Activated CD4-positive, alpha-beta T cell treated with anti-CD3 and anti-CD28 coated beads for 1 hour (primary cell): Measurements from ENCODE around the gene SYT3.
"Not testable (repeated sequence)": the region's sequence is repeated elsewhere in the genome, so short reads cannot be mapped to it uniquely, and the experiment has no call there.

Experiments
- DNase-seq: peaks from one replicate; pipeline ENCODE4 v3.0.0-alpha.2; 2020

The SYT3 gene

DNA sequence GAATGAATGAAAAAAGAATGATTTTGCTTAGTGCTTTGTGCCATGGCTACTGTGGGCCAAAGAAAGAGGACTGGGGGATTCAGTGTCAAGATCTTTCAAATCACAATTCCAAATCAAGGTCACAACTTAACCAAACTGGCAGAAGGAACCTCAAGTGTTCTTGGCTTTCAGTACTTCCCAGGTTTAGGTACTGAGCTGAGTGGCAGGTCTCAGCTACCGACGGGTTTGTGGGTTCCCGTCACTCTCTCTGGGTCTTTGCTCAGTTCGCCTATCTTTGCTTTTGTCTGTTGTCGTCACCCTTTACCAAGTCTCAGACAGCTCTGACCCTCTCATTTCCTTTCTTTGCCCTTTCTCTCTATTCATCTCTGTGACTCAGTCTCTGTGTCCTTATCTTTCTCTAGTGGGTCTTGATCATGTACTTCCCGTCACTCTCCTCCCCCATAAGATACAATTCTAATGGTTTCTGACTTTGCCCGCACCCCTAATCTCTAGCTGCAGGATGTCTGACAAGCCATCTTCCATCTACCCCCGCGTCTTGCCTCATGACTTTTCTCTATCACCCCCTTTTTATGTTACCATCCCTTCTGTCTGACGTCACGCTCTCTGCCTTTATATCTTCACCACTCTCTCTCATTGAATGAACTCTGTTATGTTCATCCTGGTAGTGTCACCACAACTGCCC is 38.1 kb downstream of the SYT3 start:
- no peak for DNase-seq

DNA sequence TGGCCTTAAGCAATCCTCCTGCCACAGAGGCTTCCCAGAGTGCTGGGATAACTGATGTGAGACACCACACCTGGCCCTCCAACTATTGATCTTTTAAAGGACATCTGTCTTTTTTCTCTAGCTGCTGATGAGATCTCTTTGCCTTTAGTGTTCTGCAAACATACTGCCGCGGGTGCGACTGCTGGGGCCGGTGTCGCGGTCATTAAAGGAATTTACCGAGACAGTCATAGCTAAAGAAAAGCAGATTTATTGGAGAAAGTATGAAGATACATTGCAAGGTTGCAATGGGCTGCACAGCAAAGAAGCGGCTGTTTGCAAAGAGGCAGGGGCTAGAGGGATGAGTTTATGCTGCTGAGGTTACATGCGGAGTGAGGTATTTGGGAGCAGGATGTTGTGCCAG is 40.3 kb downstream of the SYT3 start:
- no peak for DNase-seq

DNA sequence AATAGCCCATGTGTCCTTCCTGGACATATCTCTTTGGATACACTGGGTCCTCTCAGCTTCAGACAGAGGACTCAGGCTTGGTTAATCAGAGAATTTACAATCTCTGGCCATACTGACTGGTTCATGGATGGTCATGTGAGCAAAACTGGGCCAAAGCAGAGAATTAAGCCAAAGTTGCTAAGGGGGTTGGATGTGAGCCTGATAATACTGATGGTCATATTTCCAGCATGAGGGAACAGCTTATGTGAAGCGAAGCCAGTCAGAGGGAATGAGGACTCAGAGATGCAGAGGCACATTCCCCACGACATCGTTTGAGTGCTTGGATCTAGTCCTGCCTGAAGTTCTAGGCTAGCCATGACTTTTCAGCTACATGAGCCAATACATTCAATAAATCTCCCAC is 49.5 kb downstream of the SYT3 start:
- no peak for DNase-seq

DNA sequence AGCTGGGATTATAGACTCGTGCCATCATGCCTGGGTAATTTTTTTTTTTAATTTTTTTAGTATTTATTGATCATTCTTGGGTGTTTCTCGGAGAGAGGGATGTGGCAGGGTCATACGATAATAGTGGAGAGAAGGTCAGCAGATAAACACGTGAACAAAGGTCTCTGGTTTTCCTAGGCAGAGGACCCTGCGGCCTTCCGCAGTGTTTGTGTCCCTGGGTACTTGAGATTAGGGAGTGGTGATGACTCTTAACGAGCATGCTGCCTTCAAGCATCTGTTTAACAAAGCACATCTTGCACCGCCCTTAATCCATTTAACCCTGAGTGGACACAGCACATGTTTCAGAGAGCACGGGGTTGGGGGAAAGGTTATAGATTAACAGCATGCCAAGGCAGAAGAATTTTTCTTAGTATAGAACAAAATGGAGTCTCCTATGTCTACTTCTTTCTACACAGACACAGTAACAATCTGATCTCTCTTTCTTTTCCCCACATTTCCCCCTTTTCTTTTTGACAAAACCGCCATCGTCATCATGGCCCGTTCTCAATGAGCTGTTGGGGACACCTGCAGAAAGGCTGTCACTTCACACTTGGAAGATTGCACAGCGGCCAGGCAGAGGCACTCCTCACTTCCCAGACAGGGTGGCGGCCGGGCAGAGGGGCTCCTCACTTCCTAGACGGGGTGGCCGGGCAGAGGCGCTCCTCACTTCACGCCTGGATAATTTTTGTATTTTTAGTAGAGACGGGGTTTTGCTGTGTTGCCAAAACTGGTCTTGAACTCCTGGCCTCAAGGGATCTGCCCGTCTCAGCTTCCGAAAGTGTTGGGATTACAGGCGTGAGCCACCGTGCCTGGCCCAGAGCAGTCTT is 57.7 kb downstream of the SYT3 start:
- DNase-seq: not testable (repeated sequence)

DNA sequence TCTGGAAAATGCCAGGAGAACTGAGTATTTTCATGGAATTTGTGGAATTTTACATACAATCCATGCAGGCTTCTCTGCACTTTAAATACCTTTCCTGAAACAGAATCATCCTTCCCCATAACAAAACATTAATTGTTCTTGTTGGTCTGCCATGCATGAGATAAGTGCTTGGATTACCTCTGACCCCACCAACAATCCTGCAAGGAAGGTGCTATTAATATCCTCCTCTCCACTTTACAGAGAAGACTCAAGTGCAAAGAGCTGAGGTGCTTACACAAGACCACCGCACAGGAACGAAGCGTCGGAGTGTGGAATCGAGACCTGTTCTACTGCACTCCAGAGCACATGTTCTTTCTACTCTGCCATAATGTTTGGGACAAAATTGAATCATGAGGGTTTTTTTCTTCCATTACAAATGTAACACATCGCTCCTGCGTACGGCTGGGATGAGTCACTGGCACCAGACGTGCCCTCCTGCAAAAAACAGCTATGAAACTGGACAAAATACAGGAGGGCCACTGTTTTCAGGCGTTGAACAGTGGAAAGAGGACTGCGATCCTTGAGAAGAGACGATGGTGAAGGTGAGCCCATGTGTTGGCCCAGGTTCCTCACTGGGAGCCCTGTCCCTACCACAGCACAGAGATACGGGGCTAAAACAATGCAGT is 58.6 kb downstream of the SYT3 start:
- DNase-seq: no peak

DNA sequence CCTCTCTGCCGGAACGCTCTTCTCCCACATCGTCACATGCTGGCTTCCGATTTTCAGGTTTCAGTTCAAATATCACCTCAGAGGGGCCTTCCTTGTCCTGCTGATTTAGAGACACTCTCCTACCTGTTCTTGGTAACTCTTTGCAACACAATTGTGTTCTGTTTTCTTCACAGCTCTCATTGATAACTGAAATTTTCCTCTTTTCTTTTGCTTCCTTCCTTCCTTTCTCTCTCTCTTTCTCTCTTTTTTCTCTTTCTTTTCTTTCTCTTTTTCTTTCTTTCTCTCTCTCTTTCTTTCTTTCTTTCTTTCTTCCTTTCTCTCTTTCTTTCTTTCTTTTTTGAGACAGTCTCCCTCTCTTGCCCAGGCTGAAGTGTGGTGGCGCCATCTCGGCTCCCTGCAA is 59.4 kb downstream of the SYT3 start:
- DNase-seq: no peak

DNA sequence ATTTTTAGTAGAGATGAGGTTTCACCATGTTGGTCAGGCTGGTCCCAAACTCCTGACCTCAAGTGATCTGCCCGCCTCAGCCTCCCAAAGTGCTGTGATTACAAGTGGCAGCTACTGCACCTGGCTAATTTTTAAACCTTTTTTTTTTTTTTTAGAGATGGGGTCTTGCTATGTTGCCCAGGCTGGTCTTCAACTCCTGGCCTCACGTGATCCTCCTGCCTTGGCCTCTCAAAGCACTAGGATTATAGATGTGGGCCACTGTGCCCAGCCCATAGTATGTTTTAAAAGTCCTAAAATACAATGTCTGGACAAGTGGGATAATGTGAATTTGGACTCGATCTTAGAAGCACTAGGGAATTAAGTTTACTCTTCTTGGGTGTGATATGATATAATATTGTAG is 62.9 kb downstream of the SYT3 start:
- DNase-seq: not testable (repeated sequence)

DNA sequence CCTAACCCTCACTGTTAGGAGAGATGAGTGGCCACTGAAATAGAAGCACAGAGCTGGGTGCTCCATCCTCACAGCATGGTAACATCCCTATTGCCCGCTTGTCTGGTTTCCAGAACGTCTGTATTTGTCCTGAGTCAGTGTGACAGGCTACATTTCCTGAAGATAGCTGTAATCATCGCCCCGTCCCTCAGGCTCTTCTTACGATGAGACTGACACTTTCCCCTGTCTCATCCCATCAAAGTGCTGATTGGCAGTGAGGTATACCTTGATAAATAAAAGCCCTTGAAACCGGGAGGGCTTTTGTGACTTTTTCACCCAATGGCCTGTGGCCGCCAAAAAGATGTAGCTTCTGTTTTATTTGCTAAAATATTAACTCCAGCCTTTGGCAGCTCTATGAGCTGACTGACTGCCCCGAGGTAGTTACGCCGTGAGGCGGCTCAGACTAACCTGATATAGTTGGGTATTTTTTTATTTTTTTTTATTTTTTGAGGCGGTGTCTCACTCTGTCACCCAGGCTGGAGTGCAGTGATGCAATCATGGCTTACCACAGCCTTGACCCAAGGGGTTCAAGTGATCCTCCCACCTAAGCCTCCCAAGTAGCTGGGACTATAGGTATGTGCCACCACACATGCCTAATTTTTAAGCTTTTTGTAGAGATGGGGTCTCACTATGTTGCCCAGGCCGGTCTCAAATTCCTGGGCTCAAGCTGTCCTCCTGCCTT is 65.8 kb downstream of the SYT3 start:
- no peak for DNase-seq
